OCI-LY3 (cell line): ENCODE results near the gene OR2W3.

Source experiments
- CTCF ChIP-seq: fragments of 200-600, 300-600 bp; sonication (generic); IDR thresholded peaks from 2 replicates; pipeline ENCODE4 v1.5.1; 2014; ENCODE audit warnings: antibody characterized with exemption, low read length, low read depth
- EZH2phosphoT487 ChIP-seq: fragments of 200-600 bp; shearing (Covaris generic); IDR thresholded peaks from 2 replicates; pipeline ENCODE4 v1.6.1; 2018; ENCODE audit warnings: antibody characterized with exemption, mixed run types, low read depth

- TF ChIP-seq CTCF (no peak), EZH2phosphoT487 (no peak)
Measured at GRCh38 chr1:247857985-247858619, 37.3 kb upstream of the OR2W3 start.
